HepG2 (cell line): ENCODE measurements around the gene SAMD8. TPM values are rescaled to one million over a fixed set of nuclear protein-coding genes. Genes with fewer than 3 reads are reported as not detected.

ENCODE experiments used
- ATF1 ChIP-seq: IDR thresholded peaks from 2 replicates; pipeline ENCODE4 v1.6.1; 2016; ENCODE audit warnings: mild to moderate bottlenecking, control low read depth
- FOXJ3 ChIP-seq: sonication (generic); formaldehyde crosslinking; IDR thresholded peaks from 2 replicates; pipeline ENCODE4 v1.4.0; 2020; ENCODE audit warnings: missing genetic modification reagents, mild to moderate bottlenecking, borderline replicate concordance
- ISX ChIP-seq: sonication (generic); formaldehyde crosslinking; conservative IDR thresholded peaks from 2 replicates; pipeline ENCODE4 v1.5.0; 2020; ENCODE audit warnings: missing genetic modification reagents
- SRF ChIP-seq: IDR thresholded peaks from 2 replicates; pipeline ENCODE4 v1.6.1; 2011; ENCODE audit warnings: mild to moderate bottlenecking, low read depth, low read length, moderate library complexity
- ZNF468 ChIP-seq: sonication (generic); formaldehyde crosslinking; IDR thresholded peaks from 2 replicates; pipeline ENCODE4 v1.8.0; 2022; ENCODE audit warnings: mild to moderate bottlenecking, moderate library complexity, missing genetic modification reagents
- ZNF777 ChIP-seq: sonication (generic); formaldehyde crosslinking; IDR thresholded peaks from 2 replicates; pipeline ENCODE4 v1.4.0; 2020; ENCODE audit warnings: missing genetic modification reagents
- ZSCAN9 ChIP-seq: IDR thresholded peaks from 2 replicates; pipeline ENCODE4 v1.6.1; 2016; ENCODE audit warnings: borderline replicate concordance
- polyA plus RNA-seq, 8 experiments: library from polyadenylated mRNA; depleted of rRNA in 3 of 8; stranded (reverse) in 7 of 8; unstranded in 1 of 8; fragments of >200 nt; fragmentation: Illumina TruSeq in 4 of 8; extraction: Trizol in 4 of 8; gene quantifications; 2 replicates each; pipeline versions ENCODE4 v1.2.1 to v1.2.3, GENCODE V29; 2011 to 2016; ENCODE audit warnings: low read depth in 4 of 8, missing spikeins in 1 of 8, mixed read lengths in 1 of 8; ENCODE audit not compliant: insufficient read depth in 1 of 8
- total RNA-seq, 5 experiments: library from RNA; depleted of rRNA; stranded (reverse); fragments of >200 nt; fragmentation: Illumina TruSeq; extraction: Trizol; gene quantifications; 2 replicates each; pipeline ENCODE4 v1.2.3, GENCODE V29; 2016; ENCODE audit warnings: low read depth in 1 of 5
- TF ChIP-seq, protein P1 (sequence below): sonication (generic); formaldehyde crosslinking; IDR thresholded peaks from 2 replicates; pipeline ENCODE4 v1.8.1; 2023; ENCODE audit warnings: missing genetic modification reagents, inconsistent platforms, borderline replicate concordance
- TF ChIP-seq, protein P2 (sequence below): sonication (generic); formaldehyde crosslinking; IDR thresholded peaks from 2 replicates; pipeline ENCODE4 v1.8.0; 2022; ENCODE audit warnings: mild to moderate bottlenecking, missing genetic modification reagents
- TF ChIP-seq, protein P3 (sequence below): sonication (generic); formaldehyde crosslinking; IDR thresholded peaks from 2 replicates; pipeline ENCODE4 v1.5.1; 2020; ENCODE audit warnings: mild to moderate bottlenecking, moderate library complexity, missing genetic modification reagents
- TF ChIP-seq, protein P4 (sequence below): fragments of 450-650 bp; IDR thresholded peaks from 2 replicates; pipeline ENCODE4 v1.6.1; 2016
- TF ChIP-seq, protein P5 (sequence below): IDR thresholded peaks from 2 replicates; pipeline ENCODE4 v1.6.1; 2016; ENCODE audit warnings: missing compliant biosample characterization, missing genetic modification reagents, borderline replicate concordance
- TF ChIP-seq, protein P6 (sequence below): sonication (generic); formaldehyde crosslinking; conservative IDR thresholded peaks from 2 replicates; pipeline ENCODE4 v1.8.1; 2023; ENCODE audit warnings: missing genetic modification reagents
- TF ChIP-seq, protein P7 (sequence below): sonication (generic); formaldehyde crosslinking; IDR thresholded peaks from 2 replicates; pipeline ENCODE4 v1.8.0; 2022; ENCODE audit warnings: mild to moderate bottlenecking, missing genetic modification reagents, borderline replicate concordance
- TF ChIP-seq, protein P8 (sequence below): sonication (generic); formaldehyde crosslinking; IDR thresholded peaks from 2 replicates; pipeline ENCODE4 v1.5.0; 2020; ENCODE audit warnings: mild to moderate bottlenecking, missing genetic modification reagents

SAMD8 gene
- total and polyA plus RNA-seq, 2 of the 13 experiments (the other 11 are each of a cell fraction or from before 2014, with no cell fraction given): 10.4 to 13.2 TPM

DNA sequence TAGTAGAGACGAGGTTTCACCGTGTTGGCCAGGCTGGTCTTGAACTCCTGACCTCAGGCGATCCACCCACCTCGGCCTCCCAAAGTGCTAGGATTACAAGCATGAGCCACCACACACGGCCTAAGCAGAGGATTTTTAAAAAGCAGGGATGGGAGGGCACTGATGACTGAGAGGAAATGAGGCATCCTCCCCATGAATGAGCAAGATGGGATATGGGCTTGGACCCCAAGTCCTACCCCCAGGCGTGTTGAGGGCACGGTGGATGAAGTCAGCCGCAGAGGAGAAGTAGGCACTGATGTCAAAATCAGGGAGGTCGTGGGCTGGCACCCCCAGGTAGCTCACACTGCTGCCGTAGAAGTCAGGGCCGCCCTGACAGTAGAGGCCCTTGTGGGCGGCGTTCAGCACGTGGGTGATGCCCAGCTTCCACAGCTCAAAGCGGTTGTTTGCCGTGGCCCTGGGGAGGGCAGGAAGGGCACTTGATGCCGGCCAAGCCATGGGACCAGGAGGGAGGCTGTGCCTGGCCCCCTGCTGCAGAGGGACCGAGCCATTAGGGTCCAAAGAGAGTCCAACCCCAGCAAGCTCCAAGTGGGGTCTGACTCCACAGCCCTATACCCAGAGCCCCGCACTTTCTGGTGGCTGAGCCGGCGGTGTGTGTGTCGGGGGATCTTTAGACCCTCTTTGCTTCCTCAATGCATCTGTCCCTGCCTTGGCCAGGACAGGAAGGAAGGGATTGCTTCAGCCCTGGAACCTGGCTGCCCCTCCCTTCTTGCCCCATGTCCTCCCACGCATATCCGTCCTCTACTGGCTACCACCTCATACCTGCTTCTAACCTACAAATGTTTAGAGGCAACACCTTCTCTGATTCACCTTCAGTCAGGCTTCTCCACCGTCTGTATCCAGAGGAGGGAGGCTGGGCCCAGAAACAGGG is 3.4 kb upstream of the SAMD8 start (continued):
- TF ChIP-seq, protein P1, sequence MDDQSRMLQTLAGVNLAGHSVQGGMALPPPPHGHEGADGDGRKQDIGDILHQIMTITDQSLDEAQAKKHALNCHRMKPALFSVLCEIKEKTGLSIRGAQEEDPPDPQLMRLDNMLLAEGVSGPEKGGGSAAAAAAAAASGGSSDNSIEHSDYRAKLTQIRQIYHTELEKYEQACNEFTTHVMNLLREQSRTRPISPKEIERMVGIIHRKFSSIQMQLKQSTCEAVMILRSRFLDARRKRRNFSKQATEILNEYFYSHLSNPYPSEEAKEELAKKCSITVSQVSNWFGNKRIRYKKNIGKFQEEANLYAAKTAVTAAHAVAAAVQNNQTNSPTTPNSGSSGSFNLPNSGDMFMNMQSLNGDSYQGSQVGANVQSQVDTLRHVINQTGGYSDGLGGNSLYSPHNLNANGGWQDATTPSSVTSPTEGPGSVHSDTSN: no peak
- TF ChIP-seq, protein P2, sequence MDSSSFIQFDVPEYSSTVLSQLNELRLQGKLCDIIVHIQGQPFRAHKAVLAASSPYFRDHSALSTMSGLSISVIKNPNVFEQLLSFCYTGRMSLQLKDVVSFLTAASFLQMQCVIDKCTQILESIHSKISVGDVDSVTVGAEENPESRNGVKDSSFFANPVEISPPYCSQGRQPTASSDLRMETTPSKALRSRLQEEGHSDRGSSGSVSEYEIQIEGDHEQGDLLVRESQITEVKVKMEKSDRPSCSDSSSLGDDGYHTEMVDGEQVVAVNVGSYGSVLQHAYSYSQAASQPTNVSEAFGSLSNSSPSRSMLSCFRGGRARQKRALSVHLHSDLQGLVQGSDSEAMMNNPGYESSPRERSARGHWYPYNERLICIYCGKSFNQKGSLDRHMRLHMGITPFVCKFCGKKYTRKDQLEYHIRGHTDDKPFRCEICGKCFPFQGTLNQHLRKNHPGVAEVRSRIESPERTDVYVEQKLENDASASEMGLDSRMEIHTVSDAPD (CRISPR knock-in tag): no peak
- TF ChIP-seq, protein P3, sequence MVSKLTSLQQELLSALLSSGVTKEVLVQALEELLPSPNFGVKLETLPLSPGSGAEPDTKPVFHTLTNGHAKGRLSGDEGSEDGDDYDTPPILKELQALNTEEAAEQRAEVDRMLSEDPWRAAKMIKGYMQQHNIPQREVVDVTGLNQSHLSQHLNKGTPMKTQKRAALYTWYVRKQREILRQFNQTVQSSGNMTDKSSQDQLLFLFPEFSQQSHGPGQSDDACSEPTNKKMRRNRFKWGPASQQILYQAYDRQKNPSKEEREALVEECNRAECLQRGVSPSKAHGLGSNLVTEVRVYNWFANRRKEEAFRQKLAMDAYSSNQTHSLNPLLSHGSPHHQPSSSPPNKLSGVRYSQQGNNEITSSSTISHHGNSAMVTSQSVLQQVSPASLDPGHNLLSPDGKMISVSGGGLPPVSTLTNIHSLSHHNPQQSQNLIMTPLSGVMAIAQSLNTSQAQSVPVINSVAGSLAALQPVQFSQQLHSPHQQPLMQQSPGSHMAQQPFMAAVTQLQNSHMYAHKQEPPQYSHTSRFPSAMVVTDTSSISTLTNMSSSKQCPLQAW (CRISPR knock-in tag): no peak
- TF ChIP-seq FOXJ3 (CRISPR knock-in tag): no peak
- TF ChIP-seq ATF1 (CRISPR knock-in tag): no peak
- TF ChIP-seq ZNF468 (CRISPR knock-in tag): no peak
- TF ChIP-seq, protein P4, sequence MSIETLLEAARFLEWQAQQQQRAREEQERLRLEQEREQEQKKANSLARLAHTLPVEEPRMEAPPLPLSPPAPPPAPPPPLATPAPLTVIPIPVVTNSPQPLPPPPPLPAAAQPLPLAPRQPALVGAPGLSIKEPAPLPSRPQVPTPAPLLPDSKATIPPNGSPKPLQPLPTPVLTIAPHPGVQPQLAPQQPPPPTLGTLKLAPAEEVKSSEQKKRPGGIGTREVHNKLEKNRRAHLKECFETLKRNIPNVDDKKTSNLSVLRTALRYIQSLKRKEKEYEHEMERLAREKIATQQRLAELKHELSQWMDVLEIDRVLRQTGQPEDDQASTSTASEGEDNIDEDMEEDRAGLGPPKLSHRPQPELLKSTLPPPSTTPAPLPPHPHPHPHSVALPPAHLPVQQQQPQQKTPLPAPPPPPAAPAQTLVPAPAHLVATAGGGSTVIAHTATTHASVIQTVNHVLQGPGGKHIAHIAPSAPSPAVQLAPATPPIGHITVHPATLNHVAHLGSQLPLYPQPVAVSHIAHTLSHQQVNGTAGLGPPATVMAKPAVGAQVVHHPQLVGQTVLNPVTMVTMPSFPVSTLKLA: no peak
- TF ChIP-seq, protein P5, sequence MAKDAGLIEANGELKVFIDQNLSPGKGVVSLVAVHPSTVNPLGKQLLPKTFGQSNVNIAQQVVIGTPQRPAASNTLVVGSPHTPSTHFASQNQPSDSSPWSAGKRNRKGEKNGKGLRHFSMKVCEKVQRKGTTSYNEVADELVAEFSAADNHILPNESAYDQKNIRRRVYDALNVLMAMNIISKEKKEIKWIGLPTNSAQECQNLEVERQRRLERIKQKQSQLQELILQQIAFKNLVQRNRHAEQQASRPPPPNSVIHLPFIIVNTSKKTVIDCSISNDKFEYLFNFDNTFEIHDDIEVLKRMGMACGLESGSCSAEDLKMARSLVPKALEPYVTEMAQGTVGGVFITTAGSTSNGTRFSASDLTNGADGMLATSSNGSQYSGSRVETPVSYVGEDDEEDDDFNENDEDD (CRISPR knock-in tag): no peak
- no peak for TF ChIP-seq ISX
- TF ChIP-seq, protein P6, sequence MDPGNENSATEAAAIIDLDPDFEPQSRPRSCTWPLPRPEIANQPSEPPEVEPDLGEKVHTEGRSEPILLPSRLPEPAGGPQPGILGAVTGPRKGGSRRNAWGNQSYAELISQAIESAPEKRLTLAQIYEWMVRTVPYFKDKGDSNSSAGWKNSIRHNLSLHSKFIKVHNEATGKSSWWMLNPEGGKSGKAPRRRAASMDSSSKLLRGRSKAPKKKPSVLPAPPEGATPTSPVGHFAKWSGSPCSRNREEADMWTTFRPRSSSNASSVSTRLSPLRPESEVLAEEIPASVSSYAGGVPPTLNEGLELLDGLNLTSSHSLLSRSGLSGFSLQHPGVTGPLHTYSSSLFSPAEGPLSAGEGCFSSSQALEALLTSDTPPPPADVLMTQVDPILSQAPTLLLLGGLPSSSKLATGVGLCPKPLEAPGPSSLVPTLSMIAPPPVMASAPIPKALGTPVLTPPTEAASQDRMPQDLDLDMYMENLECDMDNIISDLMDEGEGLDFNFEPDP (CRISPR knock-in tag): no peak
- TF ChIP-seq, protein P7, sequence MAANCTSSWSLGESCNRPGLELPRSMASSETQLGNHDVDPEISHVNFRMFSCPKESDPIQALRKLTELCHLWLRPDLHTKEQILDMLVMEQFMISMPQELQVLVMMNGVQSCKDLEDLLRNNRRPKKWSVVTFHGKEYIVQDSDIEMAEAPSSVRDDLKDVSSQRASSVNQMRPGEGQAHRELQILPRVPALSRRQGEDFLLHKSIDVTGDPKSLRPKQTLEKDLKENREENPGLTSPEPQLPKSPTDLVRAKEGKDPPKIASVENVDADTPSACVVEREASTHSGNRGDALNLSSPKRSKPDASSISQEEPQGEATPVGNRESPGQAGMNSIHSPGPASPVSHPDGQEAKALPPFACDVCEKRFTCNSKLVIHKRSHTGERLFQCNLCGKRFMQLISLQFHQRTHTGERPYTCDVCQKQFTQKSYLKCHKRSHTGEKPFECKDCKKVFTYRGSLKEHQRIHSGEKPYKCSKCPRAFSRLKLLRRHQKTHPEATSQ (CRISPR knock-in tag): no peak
- no peak for TF ChIP-seq ZNF777 (CRISPR knock-in tag)
- TF ChIP-seq, protein P8, sequence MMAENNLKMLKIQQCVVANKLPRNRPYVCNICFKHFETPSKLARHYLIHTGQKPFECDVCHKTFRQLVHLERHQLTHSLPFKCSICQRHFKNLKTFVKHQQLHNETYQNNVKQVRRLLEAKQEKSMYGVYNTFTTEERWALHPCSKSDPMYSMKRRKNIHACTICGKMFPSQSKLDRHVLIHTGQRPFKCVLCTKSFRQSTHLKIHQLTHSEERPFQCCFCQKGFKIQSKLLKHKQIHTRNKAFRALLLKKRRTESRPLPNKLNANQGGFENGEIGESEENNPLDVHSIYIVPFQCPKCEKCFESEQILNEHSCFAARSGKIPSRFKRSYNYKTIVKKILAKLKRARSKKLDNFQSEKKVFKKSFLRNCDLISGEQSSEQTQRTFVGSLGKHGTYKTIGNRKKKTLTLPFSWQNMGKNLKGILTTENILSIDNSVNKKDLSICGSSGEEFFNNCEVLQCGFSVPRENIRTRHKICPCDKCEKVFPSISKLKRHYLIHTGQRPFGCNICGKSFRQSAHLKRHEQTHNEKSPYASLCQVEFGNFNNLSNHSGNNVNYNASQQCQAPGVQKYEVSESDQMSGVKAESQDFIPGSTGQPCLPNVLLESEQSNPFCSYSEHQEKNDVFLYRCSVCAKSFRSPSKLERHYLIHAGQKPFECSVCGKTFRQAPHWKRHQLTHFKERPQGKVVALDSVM: no peak
- no peak for TF ChIP-seq ZSCAN9 (CRISPR knock-in tag)
- no peak for TF ChIP-seq SRF
